Skin of body (tissue), 2 donors: ENCODE measurements around the gene EXOSC5. TPM values are rescaled to one million over a fixed set of nuclear protein-coding genes. Genes with fewer than 3 reads are reported as not detected.
A peak's percentile ranks its signal among the peaks of the same experiment; 100 is the strongest.
"Not testable (repeated sequence)": the region's sequence is repeated elsewhere in the genome, so short reads cannot be mapped to it uniquely, and the experiment has no call there.

Experiments
- DNase-seq: peaks from one replicate; lab custom pipeline; 2025; lab: John Stamatoyannopoulos, UW
- total RNA-seq: library from RNA; depleted of rRNA; stranded (reverse); fragments of >200 nt; gene quantifications from one replicate; pipeline ENCODE4 v1.2.3, GENCODE V29; 2014

Gene EXOSC5
- total RNA-seq, 1 donor from 2014 or later: 10.1 TPM

- no peak for DNase-seq
Observed at GRCh38 chr19:41408256-41408655, 11.1 kb upstream of the EXOSC5 start.

- DNase-seq: no peak
Observed at GRCh38 chr19:41407271-41407670, 10.1 kb upstream of the EXOSC5 start.

GRCh38 chr19:41405776-41406175 is 8.6 kb upstream of the EXOSC5 start:
- DNase-seq: no peak

- no peak for DNase-seq
Observed at GRCh38 chr19:41403181-41403970, 6.2 kb upstream of the EXOSC5 start.

GRCh38 chr19:41402010-41402409 is 4.9 kb upstream of the EXOSC5 start:
- no peak for DNase-seq

GRCh38 chr19:41401483-41401882 is 4.3 kb upstream of the EXOSC5 start:
- DNase-seq: no peak

GRCh38 chr19:41399525-41399924 is 2.4 kb upstream of the EXOSC5 start:
- DNase-seq: no peak

- no peak for DNase-seq
Observed at GRCh38 chr19:41399091-41399490, 1.9 kb upstream of the EXOSC5 start.

- DNase-seq: no peak
Observed at GRCh38 chr19:41398598-41398997, 1.4 kb upstream of the EXOSC5 start.

- DNase-seq: no peak
Observed at GRCh38 chr19:41398050-41398418, 875 bp upstream of the EXOSC5 start.

- no peak for DNase-seq
Observed at GRCh38 chr19:41395355-41395754, 1.8 kb downstream of the EXOSC5 start.

GRCh38 chr19:41392775-41393174 is 4.4 kb downstream of the EXOSC5 start:
- DNase-seq: no peak

GRCh38 chr19:41391618-41392017 is 5.5 kb downstream of the EXOSC5 start:
- no peak for DNase-seq

- DNase-seq: no peak
Observed at GRCh38 chr19:41386442-41386841, 10.7 kb downstream of the EXOSC5 start.

GRCh38 chr19:41384351-41384750 is 12.8 kb downstream of the EXOSC5 start:
- no peak for DNase-seq

GRCh38 chr19:41381536-41381935 is 15.6 kb downstream of the EXOSC5 start:
- DNase-seq: not testable (repeated sequence)

GRCh38 chr19:41377977-41378709 is 19.0 kb downstream of the EXOSC5 start:
- DNase-seq: no peak

GRCh38 chr19:41376998-41377365 is 20.2 kb downstream of the EXOSC5 start:
- DNase-seq: no peak

GRCh38 chr19:41376241-41376997 is 20.7 kb downstream of the EXOSC5 start, which contains the start of gene TMEM91:
TMEM91 (plus strand) TSS chr19:41376533; CDS start chr19:41378310, 1,777 bp downstream.
- DNase-seq: no peak

GRCh38 chr19:41373993-41374392 is 23.2 kb downstream of the EXOSC5 start:
- DNase-seq: peak; percentile 84

- DNase-seq: no peak
Observed at GRCh38 chr19:41372501-41372900, 24.7 kb downstream of the EXOSC5 start.

- DNase-seq: no peak
Observed at GRCh38 chr19:41371541-41371940, 25.6 kb downstream of the EXOSC5 start.
